ENCODE data around the gene GRM7. TPM values are rescaled to one million over a fixed set of nuclear protein-coding genes. Genes with fewer than 3 reads are reported as not detected.

Gene GRM7
- total and polyA plus RNA-seq, 2 experiments from 2014 or later = 0.40 TPM; not detected in 1

GRCh38 chr3:7781395-7781794, 920.5 kb downstream of the GRM7 start:
- Mint-ChIP-seq H3K9me3 (peaks cover 20% of the 10 kb centered on the region), H3K4me1 (no peaks in the 10 kb centered on the region), H3K27me3 (ENCODE audit: insufficient read depth, low read depth, poor library complexity) (no peaks in the 10 kb centered on the region), H3K36me3 (ENCODE audit: low read depth) (peaks cover 17% of the 10 kb centered on the region), H3K4me3 (no peak overlapping the region), H3K27ac (no peak overlapping the region)
- H4K20me1 ChIP-seq (replicated peaks; ENCODE audit: insufficient read depth) = no peaks in the 10 kb centered on the region
- no peak overlapping the region for H3K4me3 ChIP-seq
- H3K4me2 ChIP-seq = no peak overlapping the region
- no peak overlapping the region for H2AFZ ChIP-seq
- ATAC-seq = no peak
- peaks cover 9% of the 10 kb centered on the region; the same call in 1 of the 2 replicates for H3K9me2 ChIP-seq (ENCODE audit: insufficient read depth)
- no peaks in the 10 kb centered on the region; the same call in 1 of the 2 replicates for H3K36me3 ChIP-seq (ENCODE audit: insufficient read depth)
- no peak overlapping the region for H3K27ac ChIP-seq (ENCODE audit: low read depth)
- H3K27me3 ChIP-seq (ENCODE audit: insufficient read depth) = no peaks in the 10 kb centered on the region
- no peaks in the 10 kb centered on the region for H3K79me2 ChIP-seq (replicated peaks; ENCODE audit: insufficient read depth)
- no peak for DNase-seq (ENCODE audit: low spot score)
- no peaks in the 10 kb centered on the region for H3K4me1 ChIP-seq (ENCODE audit: insufficient read depth)
- TF ChIP-seq POLR2AphosphoS5 (IDR thresholded peaks at IDR 0.05; ENCODE audit: low read depth) = no peak
- TF ChIP-seq NANOG (IDR thresholded peaks at IDR 0.05; ENCODE audit: borderline replicate concordance) = no peak
- no peak for TF ChIP-seq ZNF331 (CRISPR knock-in tag; IDR thresholded peaks at IDR 0.05; ENCODE audit: low read depth)
- TF ChIP-seq REST (IDR thresholded peaks at IDR 0.05; ENCODE audit: unreplicated experiment) = no peak
- TF ChIP-seq EZH2phosphoT487 (IDR thresholded peaks at IDR 0.05; ENCODE audit: unreplicated experiment) = no peak
- TF ChIP-seq CTCF (conservative IDR thresholded peaks at IDR 0.05; ENCODE audit: low read depth in 2 of 2) = no peak
- no peak for TF ChIP-seq EZH2 (IDR thresholded peaks at IDR 0.05; ENCODE audit: low read depth, unreplicated experiment)
- no peak for TF ChIP-seq JUNB (IDR thresholded peaks at IDR 0.05; ENCODE audit: unreplicated experiment)
- TF ChIP-seq STAT1 (IDR thresholded peaks at IDR 0.05; ENCODE audit: unreplicated experiment) = no peak
- TF ChIP-seq ETS1 (IDR thresholded peaks at IDR 0.05) = no peak
- no peak for TF ChIP-seq ZNF114 (CRISPR knock-in tag; IDR thresholded peaks at IDR 0.05)
- no peak for TF ChIP-seq ZNF462 (CRISPR knock-in tag; IDR thresholded peaks at IDR 0.05)
- no peak for TF ChIP-seq CREB1 (CRISPR knock-in tag; IDR thresholded peaks at IDR 0.05; ENCODE audit: low read depth)
- H3F3A ChIP-seq (replicated peaks; ENCODE audit: low read depth) = no peaks in the 10 kb centered on the region
